Osteoblast (primary cell): ENCODE data around the gene SELENOP. TPM values are rescaled to one million over a fixed set of nuclear protein-coding genes. Genes with fewer than 3 reads are reported as not detected.

Experiments
- DNase-seq: peaks from one replicate; pipeline ENCODE4 v3.0.0; 2011; ENCODE audit warnings: low spot score, mixed read lengths; ENCODE audit not compliant: insufficient read length; ENCODE audit errors: missing footprints
- H2AFZ ChIP-seq: 2 replicates; pipeline ENCODE4 v1.6.0; 2011; ENCODE audit warnings: mild to moderate bottlenecking, low read length
- H3K27ac ChIP-seq: 2 replicates; pipeline ENCODE4 v1.5.1; 2011; ENCODE audit warnings: mild to moderate bottlenecking, low read depth, low read length, moderate library complexity
- H3K27me3 ChIP-seq: 2 replicates; pipeline ENCODE4 v1.6.0; 2012; ENCODE audit warnings: mild to moderate bottlenecking, control low read depth, inconsistent platforms, low read length, moderate library complexity; ENCODE audit not compliant: insufficient read depth
- H3K36me3 ChIP-seq: 2 replicates; pipeline ENCODE4 v1.5.1; 2011; ENCODE audit warnings: mild to moderate bottlenecking, low read length, control low read depth, moderate library complexity; ENCODE audit not compliant: insufficient read depth
- H3K4me1 ChIP-seq: 2 replicates; pipeline ENCODE4 v1.5.1; 2011; ENCODE audit warnings: mild to moderate bottlenecking, low read length, control low read depth, moderate library complexity; ENCODE audit not compliant: insufficient read depth
- H3K4me2 ChIP-seq: 2 replicates; pipeline ENCODE4 v1.6.0; 2011; ENCODE audit warnings: mild to moderate bottlenecking, low read length; ENCODE audit not compliant: insufficient read depth
- H3K4me3 ChIP-seq: fragments of 200-600 bp; sonication (generic); 3 replicates; pipeline ENCODE4 v1.5.1; 2012; ENCODE audit warnings: mild to moderate bottlenecking, low read length, inconsistent platforms; ENCODE audit not compliant: insufficient read depth
- H3K79me2 ChIP-seq: 2 replicates; pipeline ENCODE4 v1.6.0; 2012; ENCODE audit warnings: mild to moderate bottlenecking, low read length, control low read depth, inconsistent platforms; ENCODE audit not compliant: insufficient read depth
- H3K9me3 ChIP-seq: 2 replicates; pipeline ENCODE4 v1.5.1; 2011; ENCODE audit warnings: low read depth, low read length, control low read depth
- H4K20me1 ChIP-seq: 2 replicates; pipeline ENCODE4 v1.6.0; 2012; ENCODE audit warnings: mild to moderate bottlenecking, low read length, control low read depth; ENCODE audit not compliant: insufficient read depth
- CTCF ChIP-seq: IDR thresholded peaks from 2 replicates; pipeline ENCODE4 v1.5.1; 2011; ENCODE audit warnings: mild to moderate bottlenecking, low read depth, low read length, moderate library complexity; ENCODE audit errors: extremely low read depth
- total RNA-seq: library from RNA; depleted of rRNA; stranded (reverse); fragments of >200 nt; gene quantifications from 2 replicates; pipeline ENCODE4 v1.2.3, GENCODE V29; 2012

The SELENOP gene
- total RNA-seq, 1 donor, result 171 TPM

GRCh38 chr5:42791151-42791550 is 20.5 kb downstream of the SELENOP start:
- no peaks in the 10 kb centered on the region for H4K20me1 ChIP-seq
- TF ChIP-seq CTCF, result no peak
- H2AFZ ChIP-seq, result no peak overlapping the region
- no peak overlapping the region for H3K27ac ChIP-seq
- H3K4me3 ChIP-seq, result no peak overlapping the region
- H3K9me3 ChIP-seq, result no peaks in the 10 kb centered on the region
- H3K27me3 ChIP-seq, result no peaks in the 10 kb centered on the region
- no peaks in the 10 kb centered on the region for H3K79me2 ChIP-seq
- no peak overlapping the region for H3K4me2 ChIP-seq
- no peaks in the 10 kb centered on the region for H3K36me3 ChIP-seq
- H3K4me1 ChIP-seq, result no peaks in the 10 kb centered on the region
- DNase-seq, result no peak

- Histone ChIP-seq H3K9me3 (no peaks in the 10 kb centered on the region), H3K36me3 (no peaks in the 10 kb centered on the region), H2AFZ (no peak overlapping the region), H3K4me3 (no peak overlapping the region), H3K4me1 (no peaks in the 10 kb centered on the region), H4K20me1 (no peaks in the 10 kb centered on the region), H3K27ac (no peak overlapping the region), H3K4me2 (no peak overlapping the region), H3K27me3 (no peaks in the 10 kb centered on the region), H3K79me2 (no peaks in the 10 kb centered on the region)
- TF ChIP-seq CTCF, result no peak
- DNase-seq, result no peak
Observed at GRCh38 chr5:42787845-42788244, 23.8 kb downstream of the SELENOP start.

- Histone ChIP-seq H3K79me2 (no peaks in the 10 kb centered on the region), H3K4me2 (no peak overlapping the region), H2AFZ (no peak overlapping the region), H3K9me3 (no peaks in the 10 kb centered on the region), H3K36me3 (no peaks in the 10 kb centered on the region), H3K27me3 (no peaks in the 10 kb centered on the region), H3K4me3 (no peak overlapping the region), H3K27ac (no peak overlapping the region), H4K20me1 (no peaks in the 10 kb centered on the region), H3K4me1 (no peaks in the 10 kb centered on the region)
- no peak for TF ChIP-seq CTCF
- DNase-seq, result no peak
Observed at GRCh38 chr5:42787073-42787472, 24.6 kb downstream of the SELENOP start.

- Histone ChIP-seq H4K20me1 (no peaks in the 10 kb centered on the region), H3K27me3 (no peaks in the 10 kb centered on the region), H3K9me3 (no peaks in the 10 kb centered on the region), H3K4me3 (no peak overlapping the region), H3K4me2 (no peak overlapping the region), H2AFZ (no peak overlapping the region), H3K4me1 (no peaks in the 10 kb centered on the region), H3K36me3 (no peaks in the 10 kb centered on the region), H3K27ac (no peak overlapping the region), H3K79me2 (no peaks in the 10 kb centered on the region)
- no peak for DNase-seq
- TF ChIP-seq CTCF, result no peak
Observed at GRCh38 chr5:42785756-42786155, 25.9 kb downstream of the SELENOP start.
